HG02763 (cell line): ENCODE results near the gene VTA1.
"Not testable (repeated sequence)": the region's sequence is repeated elsewhere in the genome, so short reads cannot be mapped to it uniquely, and the experiment has no call there.

Experiments
- ATAC-seq: cut with Tn5 transposase; IDR thresholded peaks from one replicate; pipeline ENCODE4 v1.9.1; 2021; ENCODE audit warnings: mild to moderate bottlenecking, moderate library complexity; ENCODE audit not compliant: unreplicated experiment

VTA1 gene

DNA sequence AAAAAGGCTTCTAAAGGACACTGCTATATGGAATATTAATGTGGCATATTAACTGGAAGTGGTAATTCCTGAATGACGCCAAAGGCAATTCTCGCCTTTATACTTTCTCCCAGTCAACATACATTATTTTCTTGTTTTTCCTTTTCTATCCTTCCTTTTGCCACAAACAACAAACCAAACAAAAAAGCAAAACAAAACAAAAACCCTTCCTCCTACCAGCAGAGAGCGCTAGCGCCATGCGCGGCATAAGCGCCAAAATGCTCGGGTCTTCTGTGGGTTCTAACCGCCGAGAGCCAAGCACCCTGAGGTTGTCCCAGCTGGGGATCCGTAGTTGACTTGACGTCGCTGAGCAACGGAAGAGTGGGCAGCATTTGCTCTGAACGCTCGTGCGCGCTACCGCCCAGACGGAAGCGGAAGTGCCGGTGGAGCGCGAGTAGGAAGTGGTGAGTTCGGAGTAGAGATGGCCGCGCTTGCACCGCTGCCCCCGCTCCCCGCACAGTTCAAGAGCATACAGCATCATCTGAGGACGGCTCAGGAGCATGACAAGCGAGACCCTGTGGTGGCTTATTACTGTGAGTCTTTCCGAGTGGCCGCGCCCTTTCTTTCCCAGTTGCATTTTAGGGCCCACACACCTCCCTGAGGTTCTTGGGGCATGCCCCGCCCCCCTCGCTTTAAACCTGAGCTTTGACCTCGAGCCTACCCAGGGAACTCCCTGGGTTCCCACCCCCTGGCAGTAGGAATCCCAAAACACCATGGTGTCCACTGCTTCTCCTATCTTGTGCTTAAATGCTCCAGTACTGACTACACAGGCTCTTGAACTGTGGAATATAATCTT, at the start of gene VTA1, which contains the start of gene NMBR:
Gene VTA1 (plus strand): TSS at position 436 of the 835 bp plus-strand sequence. CDS start 25 bp downstream, at position 461.
Gene NMBR (minus strand): TSS at position 295 of the 835 bp plus-strand sequence. CDS start 58,464 bp downstream, outside the sequence.
- peak; percentile 100 for ATAC-seq

GRCh38 chr6:142104820-142105219, 42.2 kb upstream of the VTA1 start:
- not testable (repeated sequence) for ATAC-seq

GRCh38 chr6:142110820-142111219, 36.2 kb upstream of the VTA1 start:
- ATAC-seq = not testable (repeated sequence)

DNA sequence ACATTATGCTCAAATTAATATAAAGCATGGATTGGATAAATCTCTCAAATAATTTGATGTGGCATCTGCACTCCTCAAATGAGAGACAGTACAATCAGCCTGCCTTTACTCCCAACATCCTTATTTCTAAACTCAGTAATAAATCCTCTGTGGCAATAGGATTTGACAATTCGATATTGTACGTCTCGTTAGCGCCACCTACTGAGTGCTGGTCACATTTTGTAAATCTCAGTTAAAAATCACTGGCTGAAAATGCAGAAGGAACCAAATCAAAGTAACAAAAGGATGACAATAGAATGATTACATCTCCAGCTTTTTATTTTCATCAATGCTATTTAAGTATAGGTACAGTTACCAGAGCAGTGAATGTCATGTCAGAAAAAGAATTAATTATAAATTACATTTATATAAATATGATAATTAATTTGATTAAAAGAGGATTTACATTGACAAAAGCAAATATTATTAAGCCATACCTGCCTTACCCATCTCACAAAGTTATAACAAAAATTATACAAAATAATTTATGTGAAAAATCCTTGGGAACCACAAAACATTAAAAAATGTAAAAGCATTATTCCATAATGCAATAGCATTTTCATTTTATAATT, 34.5 kb upstream of the VTA1 start:
- no peak for ATAC-seq

- no peak for ATAC-seq
Observed at GRCh38 chr6:142117366-142117765, 29.7 kb upstream of the VTA1 start.

DNA sequence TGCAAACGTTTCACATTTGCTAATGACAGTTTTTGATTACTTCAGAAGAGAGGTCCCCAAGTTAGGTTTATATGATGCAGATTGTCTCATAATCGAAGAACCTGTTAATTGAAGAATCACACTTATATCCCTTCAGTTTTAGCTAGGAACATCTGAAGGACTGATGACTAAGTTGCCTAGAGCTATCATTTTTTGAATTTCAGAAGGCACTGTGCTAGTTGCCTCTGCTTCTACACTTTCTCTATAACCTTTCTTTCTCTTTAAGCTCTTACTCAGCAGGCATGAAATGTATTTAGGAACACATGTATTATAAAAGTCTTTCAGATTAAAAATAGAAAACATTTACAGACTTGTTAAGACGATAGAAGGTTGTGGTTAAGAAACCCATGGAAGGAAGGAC, 28.7 kb upstream of the VTA1 start:
- ATAC-seq = no peak

DNA sequence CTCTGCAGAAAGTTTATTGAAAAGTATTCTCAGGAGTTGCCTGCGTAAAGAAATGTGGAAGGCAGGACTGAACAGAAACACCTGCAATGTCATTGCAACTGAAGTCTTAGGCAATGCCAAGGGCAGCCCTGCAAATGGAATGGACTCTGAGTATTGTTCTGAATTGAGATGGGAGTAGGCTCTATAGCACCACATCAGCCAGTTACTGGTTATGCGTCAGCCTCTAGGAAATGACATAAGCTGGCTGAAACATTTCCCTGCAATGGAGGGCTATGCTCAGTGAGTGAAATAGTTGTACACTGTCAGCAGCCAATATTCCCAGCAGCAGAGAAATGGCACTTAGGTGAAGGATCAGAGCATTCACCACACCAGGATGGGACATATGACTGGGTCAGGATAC, 28.1 kb upstream of the VTA1 start:
- no peak for ATAC-seq

DNA sequence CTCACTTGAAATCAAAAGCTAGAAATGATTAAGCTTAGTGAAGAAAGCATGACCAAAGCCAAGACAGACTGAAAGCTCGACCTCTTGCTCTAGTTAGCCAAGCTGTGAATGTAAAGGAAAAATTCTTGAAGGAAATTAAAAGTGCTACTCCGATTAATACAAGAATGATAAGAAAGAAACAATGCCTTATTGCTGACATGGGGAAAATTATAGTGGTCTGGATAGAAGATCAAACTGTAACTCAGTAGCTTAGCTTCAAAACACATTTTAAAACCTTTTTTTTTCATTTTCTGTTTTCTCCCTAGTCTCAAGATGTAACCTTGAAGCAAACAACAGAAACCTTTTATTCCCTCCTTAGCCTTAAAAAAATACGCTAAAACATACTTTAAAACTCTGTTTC, 25.7 kb upstream of the VTA1 start:
- ATAC-seq = no peak

GRCh38 chr6:142130814-142131213, 16.2 kb upstream of the VTA1 start:
- ATAC-seq = no peak

GRCh38 chr6:142132625-142133024, 14.4 kb upstream of the VTA1 start, which contains the start of gene GJE1:
TSS of gene GJE1 (plus strand) at chr6:142132925. CDS start at chr6:142133159, 234 bp downstream.
- no peak for ATAC-seq

DNA sequence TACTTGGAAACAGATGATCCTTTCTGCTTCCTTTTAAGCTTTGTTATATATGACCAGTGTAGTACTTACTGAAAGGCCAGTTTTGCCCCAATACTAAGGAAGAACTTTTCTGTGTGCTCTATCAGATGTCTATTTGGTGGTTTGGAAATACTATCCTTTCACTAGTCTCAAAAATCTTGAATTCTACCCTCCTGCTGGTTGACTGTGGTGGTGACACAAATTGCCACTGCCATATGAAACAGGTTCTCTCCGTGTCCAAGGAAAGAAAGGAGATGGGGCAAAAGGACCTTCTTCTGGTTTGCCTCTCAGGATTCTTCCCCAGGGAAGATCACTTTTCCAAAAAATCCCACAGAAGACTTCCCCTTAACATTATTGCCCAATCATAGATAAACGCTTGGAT, 8.2 kb upstream of the VTA1 start:
- no peak for ATAC-seq

DNA sequence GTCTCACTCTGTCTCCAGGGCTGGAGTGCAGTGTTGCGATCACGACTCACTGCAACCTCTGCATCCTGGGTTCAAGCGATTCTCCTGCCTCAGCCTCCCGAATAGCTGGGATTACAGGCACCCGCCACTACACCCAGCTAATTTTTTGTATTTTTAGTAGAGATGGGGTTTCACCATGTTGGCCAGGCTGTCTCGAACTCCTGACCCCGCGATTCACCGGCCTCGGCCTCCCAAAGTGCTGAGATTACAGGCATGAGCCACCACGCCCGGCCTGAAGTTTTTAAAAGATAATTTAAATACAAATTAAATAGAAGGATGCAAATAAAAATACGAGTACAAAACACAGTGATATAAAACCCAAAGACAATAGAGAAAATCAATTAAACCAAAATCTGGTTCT, 5.5 kb upstream of the VTA1 start:
- ATAC-seq = not testable (repeated sequence)

DNA sequence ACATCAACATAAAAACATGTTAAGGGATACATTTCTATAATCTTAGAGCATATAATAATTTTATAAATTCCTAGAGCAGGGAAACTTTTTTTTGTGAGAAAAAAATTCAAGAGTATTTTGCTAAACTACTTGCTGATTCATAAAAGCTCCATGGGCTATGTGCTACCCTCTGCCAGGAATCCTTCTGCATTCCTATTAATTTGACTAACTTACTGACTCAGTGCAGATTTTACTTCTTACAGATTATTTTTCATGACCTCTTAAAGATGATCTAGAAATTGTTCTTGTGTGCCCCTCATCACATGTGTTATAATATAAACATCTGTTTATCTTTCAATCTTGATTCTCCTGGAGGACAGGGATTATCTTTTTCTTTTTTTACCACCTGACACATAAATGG, 5.7 kb downstream of the VTA1 start:
- ATAC-seq = no peak

GRCh38 chr6:142153196-142153595, 6.1 kb downstream of the VTA1 start:
- ATAC-seq = no peak

DNA sequence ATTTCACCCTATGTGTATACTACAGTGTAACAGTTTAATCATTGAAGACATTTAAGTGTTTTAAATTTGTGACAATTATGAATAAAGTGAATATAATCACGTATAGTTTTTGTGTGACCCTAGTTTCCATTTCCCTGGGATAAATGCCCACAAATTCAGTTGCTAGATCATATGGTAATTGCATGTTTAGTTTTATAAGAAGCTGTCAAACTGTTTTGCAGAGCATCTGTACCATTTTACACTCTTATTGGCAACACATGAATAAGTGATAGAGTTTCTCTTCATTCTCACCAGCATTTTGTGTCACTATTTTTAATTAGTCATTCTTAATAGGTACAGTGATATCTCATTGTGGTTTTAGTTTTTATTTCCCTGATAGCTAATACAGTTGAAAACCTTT, 7.3 kb downstream of the VTA1 start:
- ATAC-seq = no peak

- ATAC-seq = no peak
Observed at GRCh38 chr6:142155091-142155490, 8.0 kb downstream of the VTA1 start.

DNA sequence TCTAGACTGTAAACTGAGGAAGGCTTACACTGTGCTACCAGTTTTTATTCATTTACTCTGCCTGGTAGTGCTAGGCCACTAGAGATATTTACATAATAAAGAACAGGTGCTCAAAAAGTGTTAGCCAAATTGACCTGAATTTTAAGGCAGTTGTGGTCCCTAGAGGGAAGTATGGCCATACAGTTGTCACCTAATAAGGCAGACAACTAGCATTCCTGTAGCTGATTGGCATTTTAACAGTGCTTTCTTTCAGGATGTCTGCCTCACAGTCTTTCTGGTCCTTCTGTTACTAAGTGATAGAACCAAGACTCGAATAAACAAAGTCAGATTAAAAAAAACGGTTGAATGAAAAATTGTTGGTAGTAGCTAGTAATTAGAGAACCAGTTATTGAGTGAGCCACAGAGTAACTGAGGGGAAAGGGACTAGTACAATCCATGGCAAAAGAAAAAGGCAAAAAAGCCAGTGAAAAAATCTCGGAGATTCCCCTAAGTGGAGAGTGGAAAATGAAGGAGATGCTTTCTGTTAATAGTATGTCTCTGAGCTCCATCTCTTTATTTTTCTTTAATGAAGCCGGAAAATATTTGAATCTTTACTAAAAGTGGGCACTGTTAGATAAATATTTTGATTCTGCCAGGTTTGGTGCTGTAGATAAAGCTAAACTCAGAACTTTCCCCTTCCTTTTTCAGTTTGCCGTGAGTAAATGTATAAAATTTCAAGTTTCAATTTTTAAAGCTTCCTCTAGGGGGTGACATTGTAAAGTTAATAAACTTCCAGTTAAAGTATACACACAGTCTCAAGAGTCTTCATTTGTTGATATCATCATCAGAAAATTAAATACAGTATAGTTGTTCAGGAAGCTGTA, 9.1 kb downstream of the VTA1 start:
- ATAC-seq = no peak

DNA sequence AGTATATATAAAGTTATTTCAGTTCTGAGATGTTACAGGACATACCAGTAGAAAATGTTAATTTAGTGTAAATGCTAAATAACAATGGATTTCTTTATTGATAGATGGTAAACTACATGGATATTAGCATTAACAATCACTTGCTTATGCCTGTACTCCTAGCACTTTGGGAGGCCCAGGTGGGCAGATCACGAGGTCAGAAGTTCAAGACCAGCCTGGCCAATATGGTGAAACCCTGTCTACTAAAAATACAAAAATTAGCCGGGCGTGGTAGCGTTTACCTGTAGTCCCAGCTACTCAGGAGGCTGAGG, 9.7 kb downstream of the VTA1 start:
- ATAC-seq = not testable (repeated sequence)

DNA sequence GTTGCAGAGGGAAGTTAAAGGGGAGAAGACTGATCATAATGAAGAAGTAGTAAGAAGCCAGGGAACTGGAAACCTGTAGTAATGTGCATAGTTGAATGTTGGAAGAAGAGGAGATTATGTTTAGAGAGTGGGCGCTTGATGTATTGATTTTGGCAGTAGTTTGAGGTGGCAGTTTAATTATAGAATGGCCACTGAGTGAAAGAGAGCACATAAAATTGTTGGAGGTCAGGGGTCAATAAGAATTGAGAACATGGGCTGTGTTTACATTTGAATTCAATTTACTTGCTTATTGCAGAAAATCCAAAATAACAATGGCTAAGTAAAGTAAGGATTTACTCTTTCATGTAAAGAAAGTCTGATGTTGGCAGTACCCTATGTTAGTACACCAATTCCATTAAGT, 15.7 kb downstream of the VTA1 start:
- ATAC-seq = no peak

GRCh38 chr6:142165227-142165626, 18.2 kb downstream of the VTA1 start:
- ATAC-seq = no peak

DNA sequence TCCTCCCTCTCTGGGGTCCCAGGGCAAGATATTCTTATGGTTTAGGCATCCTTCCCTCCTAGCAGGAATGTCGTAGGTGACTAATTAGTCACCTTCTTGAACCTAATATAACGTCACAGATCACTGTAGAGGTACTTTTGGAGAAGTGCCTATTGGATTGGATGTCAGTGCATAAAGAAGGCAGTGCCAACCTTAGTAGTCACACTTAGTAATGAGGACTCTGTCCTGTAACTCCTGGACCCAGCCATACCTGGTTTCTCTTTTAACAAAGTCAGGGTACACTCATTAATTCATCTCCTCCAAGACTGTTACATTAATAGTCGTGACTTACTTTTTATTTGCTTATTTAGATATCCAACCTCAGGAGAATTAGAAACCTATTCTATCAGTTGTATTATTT, 20.0 kb downstream of the VTA1 start:
- no peak for ATAC-seq
